HG02571 (cell line): Measurements from ENCODE around the gene SYK.

Source experiments
- ATAC-seq: cut with Tn5 transposase; IDR thresholded peaks from one replicate; pipeline ENCODE4 v1.9.1; 2021; ENCODE audit warnings: mild to moderate bottlenecking, moderate library complexity; ENCODE audit not compliant: unreplicated experiment

The SYK gene

DNA sequence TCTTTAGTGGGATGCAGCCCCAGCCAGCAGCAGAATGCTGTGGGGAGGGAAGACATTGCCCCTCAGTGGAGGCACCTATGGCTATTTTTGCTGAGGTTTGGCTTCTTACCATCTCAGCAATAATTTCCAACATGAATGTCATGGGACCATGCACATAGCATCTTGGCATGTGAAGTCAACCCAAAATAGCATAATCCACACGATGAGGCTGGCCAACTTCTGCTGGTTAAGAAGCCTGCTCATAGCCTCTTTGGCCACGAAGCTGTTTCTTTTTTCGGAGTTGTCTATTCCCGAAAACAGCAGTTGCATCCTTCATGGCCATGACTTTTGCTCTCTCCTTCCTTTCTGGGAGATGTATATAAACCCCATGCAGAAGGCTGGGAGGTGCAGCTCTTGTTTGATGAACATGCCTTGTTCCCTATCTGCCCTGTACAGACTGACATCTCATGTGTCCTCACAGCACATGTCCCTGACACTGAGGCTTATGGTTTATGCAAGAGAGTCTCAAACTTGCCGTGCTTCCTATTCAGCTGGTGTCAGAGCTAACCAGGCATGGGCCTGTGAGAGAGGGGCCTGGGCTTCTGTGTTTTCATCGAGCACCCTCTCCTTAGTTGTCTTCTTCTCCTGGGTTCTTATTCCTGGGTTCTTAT lies 45.3 kb downstream of the SYK start:
- no peak for ATAC-seq

- ATAC-seq, result no peak
Measured at GRCh38 chr9:90847971-90848370, 46.4 kb downstream of the SYK start.

DNA sequence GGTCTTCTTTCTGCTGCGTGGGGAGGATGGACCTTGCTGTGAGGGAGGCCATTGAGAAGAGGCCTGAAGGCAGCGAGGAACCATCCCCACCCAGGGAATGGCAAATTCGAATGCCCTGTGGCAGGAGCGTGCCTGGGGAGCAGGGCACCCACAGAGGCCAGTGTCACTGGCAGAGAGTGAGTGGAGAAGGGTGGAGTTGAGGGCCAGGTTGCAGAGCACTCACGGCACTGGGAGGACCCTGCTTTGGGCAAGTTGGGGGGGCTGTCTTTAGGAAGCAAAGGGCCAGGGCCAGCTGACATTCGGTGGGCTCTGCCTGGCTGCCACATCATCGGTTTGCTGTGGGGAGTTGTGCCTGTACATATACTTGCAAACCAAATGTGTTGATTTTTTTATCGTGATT lies 47.2 kb downstream of the SYK start:
- no peak for ATAC-seq

DNA sequence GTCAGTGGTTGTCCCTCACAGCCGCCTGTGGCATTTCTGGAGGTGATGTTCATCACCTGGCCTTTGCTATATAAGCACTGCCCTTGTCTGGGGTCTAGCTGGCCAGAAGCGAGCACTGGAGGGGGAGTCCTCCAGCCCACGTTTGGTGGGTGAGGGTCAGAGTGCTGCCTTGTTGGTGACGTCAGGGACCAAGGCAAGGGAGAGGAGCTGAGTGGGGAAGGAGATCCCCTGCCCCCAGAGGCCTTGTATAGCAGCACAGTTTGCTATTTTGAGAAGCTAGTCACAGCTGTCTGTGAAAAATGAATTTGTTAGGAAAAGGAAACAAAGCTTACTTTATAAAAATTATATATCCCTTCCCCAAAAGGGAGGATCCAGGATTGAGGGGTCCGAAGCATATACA lies 49.8 kb downstream of the SYK start:
- ATAC-seq, result no peak

- no peak for ATAC-seq
Measured at GRCh38 chr9:90853945-90854344, 52.3 kb downstream of the SYK start.

- ATAC-seq, result no peak
Measured at GRCh38 chr9:90854637-90855175, 53.1 kb downstream of the SYK start.

DNA sequence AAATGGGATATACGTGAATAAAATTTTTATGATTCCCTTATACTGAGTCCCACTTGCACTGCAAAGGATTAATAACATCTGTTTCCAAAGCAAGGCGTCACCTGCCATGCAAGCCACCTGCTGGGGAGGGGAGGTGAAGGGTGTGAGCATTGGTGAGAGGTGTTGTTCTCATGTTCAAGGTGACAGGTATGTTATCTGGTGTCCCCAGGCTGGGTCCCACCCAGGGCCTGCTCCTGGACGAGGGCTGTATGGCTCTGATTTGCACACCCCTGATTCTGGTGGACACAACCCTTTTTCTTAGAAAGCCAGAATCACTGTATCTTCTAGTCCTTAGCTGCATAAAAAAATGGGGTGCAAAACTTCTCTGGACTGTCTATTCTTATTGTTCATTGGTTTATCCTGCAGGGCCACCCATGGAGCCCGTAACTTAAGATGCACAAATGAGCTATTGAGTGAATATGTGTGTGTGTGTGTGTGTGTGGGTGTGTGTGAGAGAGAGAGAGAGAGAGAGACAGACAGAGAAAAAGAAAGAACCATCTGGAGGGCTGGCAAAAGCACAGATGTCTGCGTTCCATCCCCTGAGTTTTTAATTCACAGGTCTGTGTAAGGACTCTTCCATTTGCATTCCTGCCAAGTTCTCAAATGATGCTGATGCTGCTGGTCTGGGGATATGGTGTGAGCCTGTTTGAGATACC lies 53.7 kb downstream of the SYK start:
- ATAC-seq, result no peak

- no peak for ATAC-seq
Measured at GRCh38 chr9:90857091-90857490, 55.5 kb downstream of the SYK start.

- ATAC-seq, result no peak
Measured at GRCh38 chr9:90857855-90858254, 56.2 kb downstream of the SYK start.

DNA sequence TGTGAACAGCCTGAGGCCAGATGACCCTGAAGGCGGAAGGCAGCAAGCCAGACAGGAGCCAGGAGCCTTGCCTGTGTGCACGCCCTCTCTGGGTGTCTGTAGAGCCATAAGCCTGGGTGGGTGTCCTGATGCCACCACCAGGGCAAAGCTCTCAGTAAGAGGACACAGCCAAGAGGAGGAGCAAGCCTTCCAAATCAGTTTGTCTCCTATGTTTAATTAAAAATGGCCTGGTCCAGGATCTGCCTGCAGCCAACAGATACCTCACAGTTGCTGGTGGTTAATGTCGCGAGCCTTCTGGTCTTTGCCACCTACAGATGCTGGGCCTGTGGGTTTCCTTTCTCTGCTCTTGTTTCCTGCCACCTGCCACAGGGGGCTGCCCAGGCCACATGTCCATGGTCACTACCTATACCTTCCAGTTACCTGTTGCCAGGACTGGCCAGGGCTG lies 56.9 kb downstream of the SYK start:
- no peak for ATAC-seq

- ATAC-seq, result no peak
Measured at GRCh38 chr9:90860382-90860781, 58.8 kb downstream of the SYK start.

DNA sequence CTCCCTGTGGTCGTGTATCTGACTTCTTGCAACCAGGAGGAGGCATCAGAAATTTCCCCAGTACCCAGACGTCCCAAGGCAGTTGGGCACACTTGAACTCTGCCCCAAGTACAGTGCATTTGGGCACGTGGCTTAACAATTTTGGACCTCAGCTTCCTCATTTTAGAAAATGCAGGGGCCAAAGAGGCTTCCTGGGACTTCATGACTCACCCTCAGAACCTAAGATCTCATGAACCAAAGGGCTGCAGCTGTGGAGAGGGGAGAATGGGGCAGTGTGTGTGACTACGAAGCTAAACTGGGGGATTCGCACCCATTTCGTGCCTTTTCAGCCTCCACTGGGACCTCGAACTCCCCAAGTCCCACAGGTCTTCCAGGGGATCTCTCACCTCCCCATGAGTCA lies 59.2 kb downstream of the SYK start:
- ATAC-seq, result no peak

GRCh38 chr9:90861380-90861779 lies 59.8 kb downstream of the SYK start:
- ATAC-seq, result no peak

DNA sequence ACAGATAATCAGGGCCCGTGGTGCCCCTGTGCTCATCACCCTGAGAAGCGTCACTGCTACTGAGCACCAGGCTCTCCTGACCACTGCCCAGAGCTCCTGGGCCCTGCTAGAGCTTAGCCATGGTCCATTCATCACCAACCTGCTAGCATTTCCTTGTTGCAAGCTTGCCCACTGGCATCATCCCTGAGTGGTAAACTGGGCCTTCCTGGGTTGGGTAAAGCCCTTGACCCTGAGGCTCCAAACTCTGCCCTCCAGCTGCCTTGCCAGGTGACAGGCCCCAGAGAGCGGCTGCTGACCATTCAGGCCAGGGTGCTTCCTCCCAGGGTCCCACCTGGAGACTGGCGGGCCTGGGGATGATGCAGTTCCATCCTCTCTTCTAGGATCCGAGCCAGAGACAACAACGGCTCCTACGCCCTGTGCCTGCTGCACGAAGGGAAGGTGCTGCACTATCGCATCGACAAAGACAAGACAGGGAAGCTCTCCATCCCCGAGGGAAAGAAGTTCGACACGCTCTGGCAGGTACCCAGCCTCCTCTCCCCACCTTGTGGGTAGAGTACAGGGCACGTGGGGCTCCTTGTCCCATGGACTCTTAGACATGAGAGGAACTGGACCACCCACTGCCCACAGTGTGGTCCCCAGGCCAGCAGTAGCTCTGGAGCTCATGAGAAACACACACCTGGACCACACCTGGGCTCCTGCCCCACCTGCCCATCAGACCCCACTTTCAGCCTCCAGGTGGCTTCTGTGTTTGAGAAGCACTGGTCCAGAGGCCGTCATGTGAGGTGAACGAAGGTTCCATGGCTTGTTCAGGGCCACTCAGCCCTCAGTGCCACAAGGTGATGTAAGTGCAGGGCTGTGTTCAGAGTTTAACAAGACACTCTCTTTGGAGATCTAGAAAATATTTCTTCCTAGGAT lies 60.5 kb downstream of the SYK start:
- ATAC-seq, result no peak

DNA sequence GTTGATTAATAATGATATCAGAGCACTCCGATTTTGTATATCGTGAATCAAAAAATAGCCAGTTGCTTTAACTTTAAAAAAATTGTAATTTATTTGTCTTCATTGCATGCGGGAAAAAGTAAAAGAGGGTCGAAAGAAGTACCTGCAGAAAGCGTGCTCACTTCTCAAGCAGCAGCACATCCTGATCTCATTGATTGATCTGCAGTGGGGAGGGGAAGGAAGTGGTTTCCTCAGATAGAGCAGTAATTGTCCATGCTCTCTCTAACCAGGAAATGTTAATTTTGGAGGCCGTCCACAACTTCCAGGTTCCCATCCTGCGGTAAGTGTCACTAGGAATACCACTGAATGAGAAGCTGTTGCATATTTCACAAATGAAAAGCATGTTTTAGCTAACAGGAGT lies 63.2 kb downstream of the SYK start:
- no peak for ATAC-seq

DNA sequence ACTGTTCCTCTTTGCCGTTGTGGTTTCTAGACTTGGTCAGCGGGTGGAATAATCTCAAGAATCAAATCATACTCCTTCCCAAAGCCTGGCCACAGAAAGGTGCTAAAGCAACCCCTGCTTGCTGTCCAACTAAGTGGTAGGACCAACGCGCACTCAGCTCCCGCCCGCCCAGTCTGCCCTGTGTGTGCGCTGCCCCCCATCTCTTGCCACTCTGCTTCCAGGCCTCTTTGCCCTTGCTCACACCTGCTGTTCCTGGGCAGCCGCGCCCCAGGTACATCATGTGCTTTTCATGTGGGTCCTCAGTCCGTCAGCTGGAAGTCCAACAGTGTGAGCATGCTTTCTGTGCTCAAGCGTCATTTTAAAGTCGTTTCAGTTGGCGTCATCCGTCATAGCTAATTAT lies 65.5 kb downstream of the SYK start:
- ATAC-seq, result no peak

GRCh38 chr9:90868555-90868954 lies 66.9 kb downstream of the SYK start:
- ATAC-seq, result no peak

DNA sequence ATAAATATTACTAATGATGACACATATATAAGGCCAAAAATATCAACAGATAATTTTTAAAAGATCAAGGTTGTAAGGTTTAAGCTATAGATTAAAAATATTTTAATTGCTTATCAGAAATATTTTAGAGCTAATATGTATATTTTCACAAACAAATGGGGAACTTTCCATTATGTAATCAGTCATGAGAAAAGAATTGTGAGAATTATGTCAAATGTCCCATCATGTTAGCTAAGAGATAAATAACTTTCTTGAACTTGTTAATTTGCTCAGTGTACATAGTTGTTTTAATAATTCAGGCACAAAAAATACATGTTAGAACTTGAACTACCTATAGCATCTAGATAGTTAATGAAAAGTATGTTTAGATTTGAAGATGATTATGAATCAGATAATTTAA lies 67.7 kb downstream of the SYK start:
- no peak for ATAC-seq

GRCh38 chr9:90870621-90871326 lies 69.2 kb downstream of the SYK start:
- ATAC-seq, result no peak

- no peak for ATAC-seq
Measured at GRCh38 chr9:90871327-90871935, 69.8 kb downstream of the SYK start.
